Stimulated activated CD8-positive, alpha-beta memory T cell treated with anti-CD3 and anti-CD28 coated beads, Interleukin-7, amount 100 ng/mL, for 4 hours (primary cell): Measurements from ENCODE around the gene HRH1.
"Not testable (repeated sequence)": the region's sequence is repeated elsewhere in the genome, so short reads cannot be mapped to it uniquely, and the experiment has no call there.

Experiments
- DNase-seq, 2 donors: peaks; one replicate each; pipeline ENCODE4 v3.0.0-alpha.2; 2020; ENCODE audit warnings: low read depth in 2 of 2

Gene HRH1

GRCh38 chr3:11170052-11170770, 15.9 kb downstream of the HRH1 start:
- no peak for DNase-seq

- DNase-seq, result no peak
Measured at GRCh38 chr3:11172096-11172690, 17.9 kb downstream of the HRH1 start.

- DNase-seq, result no peak
Measured at GRCh38 chr3:11173828-11174465, 19.7 kb downstream of the HRH1 start.

GRCh38 chr3:11178421-11178820, 24.1 kb downstream of the HRH1 start:
- no peak for DNase-seq

GRCh38 chr3:11184328-11184969, 30.2 kb downstream of the HRH1 start:
- DNase-seq, result not testable (repeated sequence)

- no peak for DNase-seq
Measured at GRCh38 chr3:11185144-11185543, 30.9 kb downstream of the HRH1 start.

GRCh38 chr3:11185564-11186317, 31.4 kb downstream of the HRH1 start:
- DNase-seq, result no peak

- DNase-seq, result no peak
Measured at GRCh38 chr3:11186318-11186692, 32.0 kb downstream of the HRH1 start.

GRCh38 chr3:11186771-11187191, 32.5 kb downstream of the HRH1 start:
- DNase-seq, result no peak

GRCh38 chr3:11187681-11188080, 33.4 kb downstream of the HRH1 start:
- DNase-seq, result no peak

- no peak for DNase-seq
Measured at GRCh38 chr3:11188231-11188630, 33.9 kb downstream of the HRH1 start.

- DNase-seq, result no peak
Measured at GRCh38 chr3:11195201-11195600, 40.9 kb downstream of the HRH1 start.

- DNase-seq, result no peak
Measured at GRCh38 chr3:11195721-11196332, 41.5 kb downstream of the HRH1 start.

- no peak for DNase-seq
Measured at GRCh38 chr3:11197484-11197883, 43.2 kb downstream of the HRH1 start.

GRCh38 chr3:11198070-11198469, 43.8 kb downstream of the HRH1 start:
- no peak for DNase-seq

GRCh38 chr3:11198495-11198894, 44.2 kb downstream of the HRH1 start:
- DNase-seq, result no peak

- no peak for DNase-seq
Measured at GRCh38 chr3:11199902-11200845, 45.9 kb downstream of the HRH1 start.

- DNase-seq, result no peak
Measured at GRCh38 chr3:11201251-11202019, 47.1 kb downstream of the HRH1 start.

- no peak for DNase-seq
Measured at GRCh38 chr3:11203961-11204360, 49.7 kb downstream of the HRH1 start.
